Fibroblast of lung (primary cell): Measurements from ENCODE around the gene ZNF492.

Experiments
- CTCF ChIP-seq, 2 donors: IDR thresholded peaks in 1 of 2; conservative IDR thresholded peaks in 1 of 2; 1 replicate in 1 of 2; 2 replicates in 1 of 2; pipeline ENCODE4 v1.5.1; 2011 to 2012; ENCODE audit warnings: low read length in 2 of 2, control low read depth in 1 of 2, inconsistent platforms in 1 of 2, low read depth in 1 of 2, mild to moderate bottlenecking in 1 of 2
- EZH2 ChIP-seq: IDR thresholded peaks from 2 replicates; pipeline ENCODE4 v1.5.1; 2012; ENCODE audit warnings: low read length, control low read depth, mild to moderate bottlenecking; ENCODE audit errors: missing control alignments

GRCh38 chr19:22622020-22622419 is 12.1 kb upstream of the ZNF492 start:
- TF ChIP-seq CTCF (conservative IDR thresholded peaks at IDR 0.05 in 1 of 2, IDR thresholded peaks at IDR 0.05 in 1 of 2; ENCODE audit: low read depth in 1 of 2, low read length in 2 of 2) (no peak), EZH2 (no peak)
